PC-9 (cell line): ENCODE measurements around the gene TBC1D2B.

Experiments used
- CTCF ChIP-seq: fragments of 200-600 bp; sonication (generic); conservative IDR thresholded peaks from 2 replicates; pipeline ENCODE4 v1.6.1; 2017; ENCODE audit warnings: mixed run types, antibody characterized with exemption, mild to moderate bottlenecking, moderate library complexity
- EZH2 ChIP-seq: fragments of 200-600 bp; sonication (generic); IDR thresholded peaks from 2 replicates; pipeline ENCODE4 v1.8.0; 2017; ENCODE audit warnings: antibody characterized with exemption, low read depth

GRCh38 chr15:78090422-78091063 is 13.0 kb upstream of the TBC1D2B start:
- TF ChIP-seq CTCF (no peak), EZH2 (no peak)
